Fibroblast of skin of left quadriceps (primary cell): Measurements from ENCODE around the gene HAUS2.

Source experiments
- DNase-seq, 2 experiments: peaks; one replicate each; pipeline ENCODE4 v3.0.0-alpha.2; 2013; ENCODE audit warnings: low read depth in 2 of 2

HAUS2 gene

GRCh38 chr15:42608752-42609488, 60.3 kb downstream of the HAUS2 start:
- no peak for DNase-seq

- DNase-seq = no peak
Measured at GRCh38 chr15:42611532-42611931, 62.9 kb downstream of the HAUS2 start.

GRCh38 chr15:42612367-42612912, 63.8 kb downstream of the HAUS2 start:
- no peak for DNase-seq

GRCh38 chr15:42616107-42616506, 67.5 kb downstream of the HAUS2 start:
- DNase-seq = no peak
